MM.1S (cell line): Measurements from ENCODE around the gene HBA2.

Experiments
- CTCF ChIP-seq: fragments of 300-600 bp; sonication (generic); IDR thresholded peaks from 2 replicates; pipeline ENCODE4 v1.5.1; 2016; ENCODE audit warnings: antibody characterized with exemption, low read length, mixed read lengths
- EZH2phosphoT487 ChIP-seq: fragments of 300-600 bp; sonication (generic); IDR thresholded peaks from 2 replicates; pipeline ENCODE4 v1.6.1; 2018; ENCODE audit warnings: antibody characterized with exemption, low read length

- TF ChIP-seq CTCF, result no peak
- no peak for TF ChIP-seq EZH2phosphoT487
Observed at GRCh38 chr16:165539-166374, 6.9 kb upstream of the HBA2 start, which contains the start of gene HBM.
